ENCODE results near the gene SPI1.

Gene SPI1

DNA sequence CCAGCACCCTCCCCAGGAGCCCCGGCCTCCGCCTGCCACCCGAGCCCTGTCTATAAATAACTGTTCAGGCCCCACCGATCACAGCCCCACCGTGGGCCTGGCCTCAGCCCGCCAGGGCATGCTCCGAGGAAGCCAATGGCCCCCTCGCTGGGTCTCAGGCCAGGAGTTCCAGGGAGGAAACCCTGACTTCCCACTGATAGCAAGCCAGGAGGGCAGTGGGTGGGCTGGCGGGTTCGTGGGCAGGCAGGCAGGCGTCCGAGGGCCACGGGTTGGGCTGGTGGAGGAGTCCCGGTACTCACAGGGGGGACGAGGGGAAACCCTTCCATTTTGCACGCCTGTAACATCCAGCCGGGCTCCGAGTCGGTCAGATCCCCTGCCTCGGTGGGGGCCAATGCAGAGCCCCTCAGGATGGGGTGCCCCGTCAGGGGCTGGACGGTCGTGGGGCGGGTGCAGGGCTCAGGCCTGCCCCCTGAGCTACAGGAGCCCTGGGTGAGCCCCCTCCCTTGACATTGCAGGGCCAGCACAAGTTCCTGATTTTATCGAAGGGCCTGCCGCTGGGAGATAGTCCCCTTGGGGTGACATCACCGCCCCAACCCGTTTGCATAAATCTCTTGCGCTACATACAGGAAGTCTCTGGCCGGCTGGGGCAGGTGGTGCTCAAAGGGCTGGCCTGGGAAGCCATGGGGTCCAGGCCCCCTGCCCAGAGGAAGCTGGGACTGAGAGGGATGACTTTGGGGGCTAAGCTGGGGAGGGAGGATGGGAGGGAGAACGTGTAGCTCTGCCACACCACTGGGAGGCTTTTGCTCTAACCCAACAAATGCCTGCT is at the start of gene SPI1:
SPI1 (minus strand) TSS at position 538 of the 826 bp plus-strand sequence; CDS start at position 344, 194 bp downstream.
- no peak for DNase-seq (ENCODE audit: low read depth in 2 of 2)

GRCh38 chr11:47426062-47426956 is 48.0 kb upstream of the SPI1 start, which contains the start of gene PSMC3:
Gene PSMC3 (minus strand): TSS chr11:47426439. CDS start chr11:47426279, 160 bp downstream.
- peak; percentile 94 for DNase-seq (ENCODE audit: low read depth in 2 of 2)

DNA sequence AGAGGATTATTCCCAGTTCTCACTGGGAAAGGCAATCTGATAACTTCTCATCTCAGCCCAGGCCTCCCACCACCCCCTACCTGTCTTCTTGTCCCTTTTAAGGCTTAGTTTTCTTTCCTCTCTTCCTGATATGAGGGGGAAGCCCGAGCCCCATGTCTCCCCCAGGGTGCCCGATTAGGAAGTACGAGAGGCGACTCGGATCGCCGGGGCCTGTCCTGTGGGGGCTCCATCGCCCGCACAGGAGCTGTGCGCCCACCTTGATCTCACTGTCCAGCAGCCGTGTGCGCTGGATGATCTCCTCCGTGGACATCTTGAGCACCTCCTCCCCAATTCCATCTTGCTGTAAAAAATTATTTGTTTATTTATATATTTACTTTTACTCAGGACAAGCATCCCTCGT is 47.3 kb upstream of the SPI1 start:
- DNase-seq (ENCODE audit: low read depth in 2 of 2), result no peak

- DNase-seq (ENCODE audit: low read depth in 2 of 2), result no peak
These were observed 40.3 kb upstream of the SPI1 start for GRCh38 chr11:47418454-47419259.

DNA sequence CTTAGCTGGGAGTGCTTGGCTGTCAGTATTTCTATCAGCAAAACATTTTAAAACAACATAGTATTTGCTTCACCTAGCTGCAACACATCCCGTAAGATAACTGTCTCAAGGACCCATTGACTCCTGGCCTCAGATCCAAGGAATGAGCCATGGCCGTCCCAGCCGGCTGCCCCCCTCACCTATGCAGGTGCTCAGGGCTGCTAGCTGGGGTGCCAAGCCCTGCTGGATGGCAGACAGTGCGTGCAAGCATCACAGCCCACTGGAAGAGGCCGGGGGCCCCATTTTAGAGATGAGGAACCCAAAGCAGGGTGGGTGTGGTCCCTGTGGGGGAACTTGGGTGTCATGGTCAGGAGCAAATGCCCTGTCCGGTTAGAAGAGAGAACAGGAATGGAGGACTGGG is 39.4 kb upstream of the SPI1 start:
- no peak for DNase-seq (ENCODE audit: low read depth in 2 of 2)

- DNase-seq (ENCODE audit: low read depth in 2 of 2), result peak; percentile 85 to 86
These were observed 37.7 kb upstream of the SPI1 start for GRCh38 chr11:47415949-47416472.

- DNase-seq (ENCODE audit: low read depth in 2 of 2), result no peak
These were observed 36.9 kb upstream of the SPI1 start for GRCh38 chr11:47415091-47415854.

- DNase-seq (ENCODE audit: low read depth in 2 of 2), result no peak
These were observed 36.3 kb upstream of the SPI1 start for GRCh38 chr11:47414685-47415070.

DNA sequence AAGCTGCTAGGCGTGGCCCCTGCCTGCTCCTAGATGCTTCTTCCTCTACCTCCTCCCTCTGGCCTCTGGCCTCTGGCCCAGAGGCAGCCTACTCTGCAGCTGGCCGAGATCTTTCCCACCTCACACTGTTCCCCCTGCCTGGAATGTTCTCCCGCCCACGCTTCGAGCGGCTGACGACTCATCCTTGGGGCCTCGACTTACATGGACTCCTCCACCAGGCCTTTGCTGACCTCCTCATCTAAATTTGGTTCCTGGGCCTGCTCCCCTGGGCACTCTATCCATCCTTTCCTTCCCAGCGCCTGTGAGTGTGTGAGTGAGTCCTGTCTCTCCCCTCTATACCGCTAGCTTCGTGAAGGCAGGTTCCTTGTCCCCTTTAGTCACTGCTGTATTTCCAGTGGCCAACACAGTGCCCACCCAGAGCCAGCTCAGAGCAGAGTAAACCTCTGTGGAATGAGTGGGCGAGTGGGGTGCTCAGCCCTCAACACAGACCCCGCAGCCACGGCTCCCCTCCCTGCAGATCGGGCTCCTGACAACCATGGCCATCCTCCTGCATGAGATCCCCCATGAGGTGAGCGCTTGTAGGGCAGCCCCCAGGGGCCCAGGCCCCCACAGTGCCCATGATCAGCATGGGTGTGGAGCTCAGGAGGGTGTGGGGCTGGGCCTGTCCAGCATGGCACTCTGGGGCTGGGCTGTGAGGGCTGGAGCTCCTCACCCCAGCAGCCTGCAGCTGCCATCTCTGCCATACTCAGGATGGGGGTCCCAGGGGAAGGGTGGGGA is 35.7 kb upstream of the SPI1 start:
- DNase-seq (ENCODE audit: low read depth in 2 of 2), result no peak

GRCh38 chr11:47413351-47413750 is 35.0 kb upstream of the SPI1 start:
- DNase-seq (ENCODE audit: low read depth in 2 of 2), result no peak

GRCh38 chr11:47411884-47412746 is 33.8 kb upstream of the SPI1 start:
- DNase-seq (ENCODE audit: low read depth in 2 of 2), result no peak

DNA sequence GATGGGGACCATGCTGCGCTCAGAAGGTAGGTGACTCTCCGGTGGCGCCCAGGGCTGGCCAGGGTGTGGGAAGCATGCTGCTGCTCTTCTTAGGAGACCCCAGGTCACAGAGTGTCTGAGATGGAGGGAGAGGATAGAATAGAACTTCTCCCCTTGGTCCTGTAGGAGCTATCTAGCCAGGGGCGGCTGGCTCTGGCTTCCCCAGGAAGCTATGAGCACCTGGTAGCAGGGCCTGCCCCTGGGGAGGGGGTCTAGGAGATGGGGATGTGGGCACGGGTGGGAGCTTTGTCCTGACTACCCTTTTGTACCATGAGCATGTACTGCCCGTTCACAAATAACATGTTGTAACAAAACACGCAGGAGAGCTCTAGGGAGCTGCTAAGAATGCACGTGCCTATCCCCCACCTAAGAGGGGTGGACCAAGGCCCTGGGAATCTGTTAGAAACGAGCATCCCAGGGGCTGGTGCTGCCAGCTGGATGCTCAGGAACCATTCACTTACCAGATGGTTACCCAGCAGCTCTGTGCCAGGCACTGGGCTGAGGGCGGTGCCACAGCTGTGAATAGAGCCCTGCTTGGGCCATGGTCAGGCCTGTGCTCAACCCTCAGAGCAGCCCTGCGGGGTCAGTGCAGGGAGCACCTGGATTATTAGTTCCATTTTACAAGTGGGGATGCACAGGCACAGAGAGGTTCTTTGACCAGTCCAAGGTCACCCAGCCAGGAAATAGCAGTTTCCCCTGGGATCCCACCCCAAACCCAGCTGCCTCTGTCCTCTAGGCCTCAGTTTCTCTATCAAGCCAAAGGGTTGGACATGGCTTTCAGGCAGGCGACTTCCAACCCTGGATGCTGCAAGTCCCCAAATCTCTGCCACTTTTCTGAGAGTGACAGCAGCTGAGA is 32.3 kb upstream of the SPI1 start:
- DNase-seq (ENCODE audit: low read depth in 2 of 2), result no peak

- no peak for DNase-seq (ENCODE audit: low read depth in 2 of 2)
These were observed 31.4 kb upstream of the SPI1 start for GRCh38 chr11:47409440-47410369.

- DNase-seq (ENCODE audit: low read depth in 2 of 2), result peak; percentile 26 to 39
These were observed 30.5 kb upstream of the SPI1 start for GRCh38 chr11:47408598-47409439.

DNA sequence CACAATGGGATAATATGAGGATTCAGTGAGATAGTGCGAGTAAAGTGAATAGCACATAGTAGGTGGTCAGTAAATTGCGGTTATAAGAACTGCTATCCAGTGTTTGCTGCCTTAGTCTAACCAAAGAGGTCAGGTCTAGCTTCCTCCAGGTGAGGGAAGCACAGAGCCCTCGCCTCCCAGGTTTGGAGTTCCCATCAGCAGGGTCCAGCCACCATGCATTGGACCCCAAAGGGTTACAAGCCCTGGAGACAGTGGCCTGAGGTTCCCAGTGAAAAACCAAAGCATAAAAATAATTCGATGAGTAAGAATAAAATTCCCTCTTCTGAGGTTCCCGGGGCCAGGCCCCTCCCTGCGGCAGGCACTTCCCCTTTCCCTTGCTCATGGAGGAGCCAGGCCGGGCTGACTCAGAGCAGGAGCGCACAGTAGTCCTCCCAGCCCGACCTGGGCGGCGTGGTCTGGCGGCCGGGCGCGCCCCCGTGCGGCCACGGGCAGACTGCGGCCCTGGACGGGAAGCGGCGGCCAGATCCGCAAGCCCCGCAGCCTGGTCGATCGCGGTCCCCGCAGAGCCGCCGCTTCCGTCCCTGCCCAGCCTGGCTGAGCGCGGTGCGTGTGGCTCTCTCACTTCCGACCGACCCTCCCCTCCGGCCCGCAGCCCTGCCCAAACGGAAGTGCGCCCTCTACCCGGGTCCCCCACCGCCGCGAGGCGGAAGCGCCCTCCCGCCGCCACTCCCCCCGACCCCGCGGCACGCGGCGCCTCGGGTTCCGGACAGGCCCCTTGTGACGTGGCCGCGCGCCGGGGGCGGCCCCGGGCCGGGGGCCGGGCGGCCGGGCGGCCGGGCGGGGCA is 29.6 kb upstream of the SPI1 start, which contains the start of gene SLC39A13:
SLC39A13 (plus strand) TSS at position 845 of the 845 bp plus-strand sequence. CDS start 1,505 bp downstream, outside the sequence.
- peak; percentile 88 to 90 for DNase-seq (ENCODE audit: low read depth in 2 of 2)

All from fibroblast of skin of left quadriceps (primary cell).